Measurements from ENCODE around the gene DIO3.

DIO3 gene

GRCh38 chr14:101584055-101584859 lies 23.0 kb downstream of the DIO3 start:
- no peak for DNase-seq

- DNase-seq: no peak
These were observed 23.9 kb downstream of the DIO3 start for GRCh38 chr14:101585211-101585610.

- no peak for DNase-seq
These were observed 25.5 kb downstream of the DIO3 start for GRCh38 chr14:101586531-101587430.

- DNase-seq: no peak
These were observed 26.2 kb downstream of the DIO3 start for GRCh38 chr14:101587441-101587911.

GRCh38 chr14:101588286-101588975 lies 27.1 kb downstream of the DIO3 start:
- DNase-seq: no peak

- DNase-seq: no peak
These were observed 27.7 kb downstream of the DIO3 start for GRCh38 chr14:101588990-101589389.

- DNase-seq: no peak
These were observed 28.3 kb downstream of the DIO3 start for GRCh38 chr14:101589486-101590015.

- no peak for DNase-seq
These were observed 28.8 kb downstream of the DIO3 start for GRCh38 chr14:101590062-101590461.

GRCh38 chr14:101590616-101591015 lies 29.3 kb downstream of the DIO3 start:
- DNase-seq: no peak

- no peak for DNase-seq
These were observed 29.8 kb downstream of the DIO3 start for GRCh38 chr14:101591121-101591520.

GRCh38 chr14:101591582-101591981 lies 30.3 kb downstream of the DIO3 start:
- no peak for DNase-seq

- DNase-seq: no peak
These were observed 32.3 kb downstream of the DIO3 start for GRCh38 chr14:101593411-101594238.

- no peak for DNase-seq
These were observed 33.3 kb downstream of the DIO3 start for GRCh38 chr14:101594511-101595148.

- no peak for DNase-seq
These were observed 34.1 kb downstream of the DIO3 start for GRCh38 chr14:101595349-101595748.

- no peak for DNase-seq
These were observed 34.8 kb downstream of the DIO3 start for GRCh38 chr14:101595887-101596721.

GRCh38 chr14:101596742-101597141 lies 35.4 kb downstream of the DIO3 start:
- DNase-seq: no peak

- no peak for DNase-seq
These were observed 36.9 kb downstream of the DIO3 start for GRCh38 chr14:101598159-101598558.

GRCh38 chr14:101598571-101599233 lies 37.4 kb downstream of the DIO3 start:
- no peak for DNase-seq

GRCh38 chr14:101599234-101599885 lies 38.1 kb downstream of the DIO3 start:
- DNase-seq: no peak
